Natural killer cell (primary cell): ENCODE data around the gene SLC30A9. TPM values are rescaled to one million over a fixed set of nuclear protein-coding genes. Genes with fewer than 3 reads are reported as not detected.

Experiments
- ATAC-seq, 3 donors: fragments of 150-1000 bp in 2 of 3; fragments of 200-7000 bp in 1 of 3; cut with Tn5 transposase; 1 replicate in 1 of 3; 2 replicates in 2 of 3; pipeline ENCODE4 v1.10.0; 2021; ENCODE audit warnings: mild to moderate bottlenecking in 2 of 3, moderate library complexity in 2 of 3
- DNase-seq, 2 donors: peaks; one replicate each; pipeline versions ENCODE4 v3.0.0 to v3.0.0-alpha.2; 2013 to 2021; ENCODE audit warnings: mixed read lengths in 1 of 2
- H3K27ac ChIP-seq: one replicate; pipeline ENCODE4 v1.5.1; 2013; ENCODE audit warnings: mild to moderate bottlenecking, low read length
- H3K27me3 ChIP-seq: one replicate; pipeline ENCODE4 v1.6.1; 2013; ENCODE audit warnings: low read length; ENCODE audit not compliant: control insufficient read depth, insufficient read depth
- H3K36me3 ChIP-seq: one replicate; pipeline ENCODE4 v1.6.1; 2013; ENCODE audit warnings: low read length; ENCODE audit not compliant: control insufficient read depth, insufficient read depth
- H3K4me1 ChIP-seq: one replicate; pipeline ENCODE4 v1.6.1; 2013; ENCODE audit warnings: low read length; ENCODE audit not compliant: control insufficient read depth, insufficient read depth
- H3K4me3 ChIP-seq: one replicate; pipeline ENCODE4 v1.5.1; 2013; ENCODE audit warnings: low read length
- H3K9me3 ChIP-seq: one replicate; pipeline ENCODE4 v1.6.1; 2013; ENCODE audit warnings: low read length; ENCODE audit not compliant: control insufficient read depth, insufficient read depth
- H3K27ac Mint-ChIP-seq, 2 donors: one replicate each; pipeline ENCODE4 v1.8.0; 2022; ENCODE audit warnings: mild to moderate bottlenecking in 2 of 2, mixed read lengths in 2 of 2, moderate library complexity in 1 of 2
- H3K27me3 Mint-ChIP-seq, 2 donors: one replicate each; pipeline ENCODE4 v1.8.0; 2022; ENCODE audit warnings: low read depth in 2 of 2, mixed read lengths in 2 of 2
- H3K36me3 Mint-ChIP-seq: one replicate; pipeline ENCODE4 v1.8.0; 2022; ENCODE audit warnings: mixed read lengths
- H3K4me1 Mint-ChIP-seq, 2 donors: one replicate each; pipeline ENCODE4 v1.8.0; 2022; ENCODE audit warnings: mixed read lengths in 2 of 2
- H3K4me3 Mint-ChIP-seq: one replicate; pipeline ENCODE4 v1.8.0; 2022; ENCODE audit warnings: mild to moderate bottlenecking, moderate library complexity, mixed read lengths
- H3K9me3 Mint-ChIP-seq, 2 donors: one replicate each; pipeline ENCODE4 v1.8.0; 2022; ENCODE audit warnings: mixed read lengths in 2 of 2
- CTCF ChIP-seq: fragments of 200-600 bp; IDR thresholded peaks from one replicate; pipeline ENCODE4 v1.8.0; 2022; ENCODE audit warnings: antibody characterized with exemption
- WGBS: methylation state at CpG from one replicate; pipeline ENCODE4 v1.1.7; 2013; ENCODE audit warnings: missing lambda C conversion rate; ENCODE audit not compliant: insufficient coverage; 5-methylcytosine and 5-hydroxymethylcytosine counted together
- intact Hi-C: fragments of 100-400 bp; cut with micrococcal nuclease; formaldehyde crosslinking; loops from one replicate; pipeline ENCODE4 v1.14.2; 2022
- total RNA-seq, 4 donors: library from RNA; stranded (reverse); fragments of 120-200 nt in 1 of 4; gene quantifications; one replicate each; pipeline versions ENCODE4 v1.2.3 to v1.2.4, GENCODE V29; 2013 to 2022

SLC30A9 gene
- total RNA-seq, 3 donors from 2014 or later (not counting 1 experiment from before 2014, with no cell fraction given), result 22.2 to 23.1 (median 22.8) TPM

GRCh38 chr4:41967392-41967791 lies 22.9 kb upstream of the SLC30A9 start:
- Mint-ChIP-seq H3K36me3 (peaks cover 9% of the 10 kb centered on the region), H3K27ac (no peak overlapping the region), H3K27me3 (peaks cover 0 to 4% of the 10 kb centered on the region in 2 donors), H3K9me3 (peaks cover 0 to 4% of the 10 kb centered on the region in 2 donors), H3K4me3 (no peak overlapping the region), H3K4me1 (no peaks in the 10 kb centered on the region)
- Histone ChIP-seq H3K4me3 (no peak overlapping the region), H3K36me3 (no peaks in the 10 kb centered on the region), H3K4me1 (no peaks in the 10 kb centered on the region), H3K27me3 (no peaks in the 10 kb centered on the region), H3K9me3 (peaks cover 9% of the 10 kb centered on the region), H3K27ac (no peak overlapping the region)
- DNase-seq (no peak), ATAC-seq (no peak)
- no peak for TF ChIP-seq CTCF
- 100% methylated on average over 2 of the region's 2 CpGs for WGBS
- intact Hi-C loops, result no loop called here

GRCh38 chr4:41969671-41970070 lies 20.7 kb upstream of the SLC30A9 start:
- Mint-ChIP-seq H3K4me3 (no peak overlapping the region), H3K36me3 (peaks cover 9% of the 10 kb centered on the region), H3K4me1 (no peaks in the 10 kb centered on the region), H3K27ac (no peak overlapping the region), H3K9me3 (peaks cover 0 to 4% of the 10 kb centered on the region in 2 donors), H3K27me3 (peaks cover 0 to 4% of the 10 kb centered on the region in 2 donors)
- no peak for DNase-seq
- Histone ChIP-seq H3K4me1 (no peaks in the 10 kb centered on the region), H3K27ac (no peak overlapping the region), H3K36me3 (no peaks in the 10 kb centered on the region), H3K27me3 (no peaks in the 10 kb centered on the region), H3K9me3 (peaks cover 9% of the 10 kb centered on the region), H3K4me3 (no peak overlapping the region)
- intact Hi-C loops, result no loop called here
- no peak for ATAC-seq
- TF ChIP-seq CTCF, result no peak

- TF ChIP-seq CTCF, result no peak
- no peak for ATAC-seq
- no peaks in the 10 kb centered on the region for H3K4me1 Mint-ChIP-seq
- DNase-seq, result no peak
- Histone ChIP-seq H3K9me3 (no peaks in the 10 kb centered on the region), H3K4me1 (no peaks in the 10 kb centered on the region), H3K27me3 (no peaks in the 10 kb centered on the region), H3K4me3 (no peak overlapping the region), H3K36me3 (no peaks in the 10 kb centered on the region), H3K27ac (no peak overlapping the region)
- no peaks in the 10 kb centered on the region for H3K36me3 Mint-ChIP-seq
- H3K27ac Mint-ChIP-seq, result no peak overlapping the region
- peaks cover 17 to 20% of the 10 kb centered on the region in 2 donors for H3K27me3 Mint-ChIP-seq
- intact Hi-C loops, result no loop called here
- H3K4me3 Mint-ChIP-seq, result no peak overlapping the region
- WGBS, result 72% methylated on average over 1 of the region's 1 CpG
- H3K9me3 Mint-ChIP-seq, result no peaks in the 10 kb centered on the region
Observed at GRCh38 chr4:41975341-41975740, 15.0 kb upstream of the SLC30A9 start.

DNA sequence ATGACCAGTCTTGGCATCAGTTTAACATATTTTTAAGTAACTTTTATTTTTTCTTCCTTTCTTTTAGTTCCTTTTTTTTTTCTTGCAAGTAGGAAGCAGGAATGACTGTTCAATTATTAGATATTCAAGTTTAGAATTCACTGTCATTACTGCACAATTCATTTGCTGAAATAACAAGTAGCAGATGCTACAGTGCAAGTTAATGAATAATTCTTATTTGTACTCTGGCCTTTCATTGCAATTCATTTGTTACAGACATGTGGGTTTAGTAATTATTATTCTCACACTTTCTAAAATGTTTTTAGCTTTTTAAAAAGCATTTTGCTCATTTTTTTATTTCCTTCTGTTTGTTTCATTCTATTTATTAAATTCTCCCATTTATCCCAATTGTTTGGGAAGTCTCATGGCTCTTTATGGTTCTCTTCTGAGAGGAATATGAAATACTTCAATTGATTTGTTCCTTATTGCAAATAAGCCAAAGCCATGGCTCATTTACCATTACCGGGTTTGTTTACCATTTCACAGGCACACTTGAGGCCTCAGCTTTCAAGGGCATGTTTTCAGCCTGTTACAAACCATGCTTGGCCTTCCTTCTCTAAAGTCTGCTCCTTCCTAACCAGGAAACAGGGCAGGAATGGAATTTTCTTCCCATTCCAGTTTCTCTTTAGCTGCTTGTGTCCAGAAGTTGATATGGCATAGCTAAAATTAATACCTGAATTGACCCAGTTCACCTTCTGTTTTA lies 13.4 kb upstream of the SLC30A9 start:
- Mint-ChIP-seq H3K4me1 (no peaks in the 10 kb centered on the region), H3K27ac (no peak overlapping the region), H3K27me3 (peaks cover 17 to 20% of the 10 kb centered on the region in 2 donors), H3K4me3 (no peak overlapping the region), H3K36me3 (no peaks in the 10 kb centered on the region), H3K9me3 (no peaks in the 10 kb centered on the region)
- no peak for TF ChIP-seq CTCF
- DNase-seq, result no peak
- WGBS, result 100% methylated on average over 1 of the region's 1 CpG
- Histone ChIP-seq H3K9me3 (no peaks in the 10 kb centered on the region), H3K27me3 (no peaks in the 10 kb centered on the region), H3K4me1 (no peaks in the 10 kb centered on the region), H3K4me3 (no peak overlapping the region), H3K36me3 (no peaks in the 10 kb centered on the region), H3K27ac (no peak overlapping the region)
- ATAC-seq, result no peak
- intact Hi-C loops, result no loop called here
